ENCODE results near the gene C11orf58.

C11orf58 gene

DNA sequence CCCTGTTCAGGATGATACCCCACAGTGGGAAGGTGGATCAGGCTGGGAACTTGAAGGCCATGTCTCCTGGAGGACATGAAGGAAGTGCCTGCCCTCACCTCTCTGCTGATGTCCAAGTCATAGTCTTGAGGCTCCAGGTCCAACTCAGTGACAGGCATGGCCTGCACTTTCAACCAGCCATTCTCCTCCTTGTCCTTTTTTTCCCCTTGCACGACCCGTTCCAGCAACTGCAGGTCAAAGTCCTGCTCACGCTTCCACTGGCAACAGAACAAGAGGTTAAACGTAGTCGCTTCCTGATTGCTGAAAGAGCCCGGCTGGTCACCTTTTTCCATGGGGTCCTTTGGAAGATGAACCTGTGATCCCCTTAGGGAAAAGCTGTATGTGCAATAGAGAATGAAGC is 47.7 kb downstream of the C11orf58 start:
- DNase-seq = no peak

DNA sequence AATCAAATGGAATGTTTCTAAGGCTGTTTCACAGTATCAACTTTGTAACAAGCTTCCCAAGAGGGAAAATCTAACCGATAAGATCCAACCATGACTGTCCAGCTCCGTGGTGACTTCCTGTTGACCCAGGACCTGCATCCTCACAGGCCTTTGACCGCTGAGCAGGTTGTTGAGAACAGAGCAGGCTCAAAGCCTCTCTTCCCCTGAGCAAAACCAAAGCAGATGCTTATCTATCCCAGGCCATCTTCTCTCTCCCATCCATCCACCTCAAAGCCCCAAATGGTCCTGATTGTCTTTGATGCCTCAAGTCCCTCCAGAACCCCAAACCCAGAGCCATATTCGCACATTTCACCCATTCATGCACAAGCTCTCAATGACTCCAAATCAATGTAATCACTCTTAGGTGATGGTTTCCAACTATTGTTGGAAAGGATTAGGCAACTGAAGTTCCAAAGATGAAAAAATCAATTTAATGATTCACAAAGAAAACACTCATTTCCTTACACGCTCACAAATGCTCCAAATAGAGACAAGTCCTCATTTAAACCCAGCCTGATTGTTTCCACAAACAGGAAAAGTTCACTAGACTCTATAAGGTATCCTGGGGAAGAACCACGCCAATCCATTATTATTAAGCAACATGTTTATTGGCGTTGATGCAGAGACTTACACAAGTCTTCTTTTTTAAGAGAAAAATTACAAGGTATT is 48.7 kb downstream of the C11orf58 start:
- no peak for DNase-seq

DNA sequence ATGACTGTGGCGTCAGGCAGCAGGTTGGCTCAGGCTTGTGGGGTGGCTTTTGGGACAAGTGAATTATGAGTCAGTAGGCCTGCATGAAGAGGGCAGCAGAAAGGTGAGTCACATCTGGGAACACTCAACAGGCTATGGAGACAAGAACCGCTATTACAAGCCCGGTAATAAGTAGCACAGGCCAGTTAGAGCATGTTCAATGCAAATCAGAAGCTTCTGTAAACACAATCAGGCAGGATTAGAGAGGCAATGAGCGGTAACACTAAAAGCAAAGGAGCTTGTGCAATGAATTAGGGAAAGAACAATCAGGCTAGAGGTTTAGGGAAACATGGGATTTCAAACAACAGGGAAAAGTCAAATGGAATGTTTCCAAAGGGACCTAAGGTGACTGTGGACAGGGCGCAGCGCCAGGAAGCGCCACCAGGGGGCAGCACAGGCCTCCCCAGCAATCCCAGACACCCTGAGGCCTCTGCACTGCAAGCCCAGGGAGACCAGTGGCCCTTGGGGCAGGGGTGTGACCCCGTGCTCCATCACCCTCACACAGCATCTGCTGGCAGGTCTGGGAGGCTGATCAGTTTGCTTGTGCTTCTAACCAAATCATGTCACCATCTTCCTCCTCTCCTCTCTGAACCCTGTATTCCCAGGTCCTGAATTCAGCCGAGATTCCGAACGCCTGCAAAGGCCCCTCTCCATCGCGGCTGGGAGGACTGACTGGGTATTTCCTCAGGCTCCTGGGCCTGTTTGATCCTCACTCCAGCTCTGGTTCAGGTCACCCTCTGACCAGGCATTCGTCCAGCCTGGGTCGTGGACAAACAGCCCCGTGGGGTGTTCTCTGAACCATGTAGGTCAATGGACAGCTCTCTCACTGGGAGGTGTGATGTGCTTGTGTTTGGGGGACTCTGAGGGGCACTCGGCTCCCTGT is 50.0 kb downstream of the C11orf58 start:
- peak in 4 of 6 experiments; percentile 14 to 38 (median 19) for DNase-seq

GRCh38 chr11:16789063-16789420 is 50.6 kb downstream of the C11orf58 start:
- no peak for DNase-seq

- DNase-seq = no peak
Measured at GRCh38 chr11:16789560-16790485, 51.4 kb downstream of the C11orf58 start.

GRCh38 chr11:16790486-16791190 is 52.2 kb downstream of the C11orf58 start:
- no peak for DNase-seq

GRCh38 chr11:16791191-16791961 is 52.9 kb downstream of the C11orf58 start:
- no peak for DNase-seq

DNA sequence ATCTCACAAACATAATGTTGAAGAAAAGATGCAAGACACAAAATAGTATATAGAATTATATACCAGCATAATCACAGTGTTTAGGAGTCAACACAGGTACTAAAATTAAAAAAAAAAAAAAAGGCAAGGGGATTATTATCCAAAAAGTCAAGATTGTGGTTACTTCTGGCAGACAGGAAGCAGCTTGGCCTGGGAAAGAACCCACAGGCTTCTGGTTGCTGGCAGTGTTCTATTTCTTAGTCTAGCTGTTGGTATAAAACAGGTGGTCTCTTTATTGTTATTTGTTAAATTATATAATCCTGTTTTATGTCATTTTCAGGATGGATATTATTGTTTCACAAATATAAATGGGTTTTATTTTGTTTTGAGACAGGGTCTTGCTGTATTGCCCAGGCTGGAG is 54.0 kb downstream of the C11orf58 start:
- DNase-seq = no peak

DNA sequence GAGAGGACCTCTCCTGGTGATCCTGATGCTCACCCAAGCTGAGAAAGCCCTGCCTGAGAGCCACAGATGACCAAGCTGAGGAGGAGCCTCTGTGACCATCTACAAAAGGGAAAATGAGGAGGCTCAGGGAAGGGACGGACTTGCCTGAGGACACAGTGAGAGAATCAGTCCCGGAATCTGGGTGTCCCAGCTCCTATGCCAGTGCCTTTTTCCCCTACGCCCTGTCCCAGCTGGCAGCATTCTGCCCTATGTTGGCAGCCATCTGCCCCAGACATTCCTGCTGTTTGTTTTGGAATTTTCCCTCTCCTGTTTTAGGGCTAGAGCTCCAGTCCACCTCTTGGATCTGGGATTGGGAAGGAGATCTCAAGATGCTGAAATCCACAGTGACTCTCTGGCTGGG is 54.6 kb downstream of the C11orf58 start:
- no peak for DNase-seq

DNA sequence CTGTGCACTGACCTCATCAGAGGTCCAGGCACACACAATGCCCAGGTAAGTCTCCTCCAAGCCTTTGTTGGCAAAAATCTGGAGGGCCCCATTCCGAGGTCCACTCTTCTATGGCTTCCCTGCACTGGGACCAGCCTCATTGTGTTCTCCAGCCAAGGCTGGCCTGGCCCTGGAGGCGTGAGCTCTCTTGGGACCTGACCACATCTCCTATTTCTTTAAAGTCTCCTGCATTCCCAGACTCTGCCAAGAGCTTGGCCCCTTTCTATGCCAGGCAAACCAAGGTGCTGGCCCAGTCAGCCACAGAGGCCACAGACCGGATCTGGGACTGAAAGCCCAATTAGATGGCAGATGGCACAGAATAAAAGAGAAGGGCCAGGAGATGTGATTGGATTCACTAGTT is 55.1 kb downstream of the C11orf58 start:
- no peak for DNase-seq

DNA sequence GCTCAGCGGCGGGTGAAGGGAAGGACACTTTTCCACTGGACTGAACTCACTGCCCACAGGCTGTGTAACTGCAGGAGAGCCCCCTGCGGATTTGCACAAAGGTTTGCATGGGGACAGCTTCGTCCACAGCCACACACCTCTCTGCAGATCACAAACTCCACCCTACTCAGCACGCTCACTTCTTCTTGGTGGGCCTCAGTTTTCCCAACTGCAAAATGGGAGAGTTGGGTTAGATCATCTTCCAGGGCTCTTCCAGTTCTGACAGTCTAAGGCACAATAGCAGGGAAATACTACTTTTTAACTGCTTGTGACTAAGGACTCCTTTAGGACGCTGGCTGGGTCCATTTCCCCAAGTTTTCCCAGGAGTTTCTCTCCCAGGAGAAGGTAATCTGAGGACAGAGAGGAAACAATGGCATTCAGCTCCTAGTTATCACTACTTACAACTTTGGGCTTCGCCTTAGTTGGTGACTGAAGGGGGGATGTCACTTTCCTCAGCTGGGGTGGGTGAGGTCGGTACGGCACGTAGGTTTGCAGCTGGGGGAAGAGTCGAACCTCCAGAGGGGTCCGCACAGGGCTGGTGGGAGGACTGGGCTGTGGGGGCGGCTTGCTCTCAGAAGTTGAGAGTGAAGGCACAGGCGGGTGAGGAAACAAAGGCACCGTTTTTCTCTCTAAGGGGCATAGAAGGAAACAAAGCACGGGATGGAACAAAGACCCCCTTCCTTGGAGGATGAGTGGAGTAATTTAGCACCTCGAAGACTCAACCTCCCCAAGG is 55.8 kb downstream of the C11orf58 start:
- DNase-seq = no peak

- DNase-seq = no peak
Measured at GRCh38 chr11:16795146-16795545, 56.7 kb downstream of the C11orf58 start.

GRCh38 chr11:16796311-16796710 is 57.9 kb downstream of the C11orf58 start:
- DNase-seq = no peak

DNA sequence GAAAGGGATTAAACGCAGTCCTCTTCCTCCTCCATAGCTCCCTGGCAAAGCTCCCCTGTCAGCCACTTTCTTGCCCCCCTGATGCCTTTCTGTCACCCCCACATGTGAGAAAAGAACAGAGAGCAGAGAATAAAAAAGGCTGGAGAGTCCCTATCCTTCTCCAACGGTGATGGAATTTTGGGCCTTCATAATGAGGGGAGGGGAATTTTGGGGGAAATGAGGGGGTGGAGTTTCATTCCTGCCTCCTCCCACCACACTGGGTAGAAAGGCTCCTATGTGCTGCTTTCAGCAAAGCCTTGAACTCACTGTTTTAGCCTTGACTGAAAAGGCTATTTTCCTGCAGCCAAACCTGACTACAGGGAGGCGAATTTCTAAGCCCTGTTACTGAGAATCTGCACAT is 59.3 kb downstream of the C11orf58 start:
- DNase-seq = no peak

- no peak for DNase-seq
Measured at GRCh38 chr11:16799221-16799620, 60.8 kb downstream of the C11orf58 start.

DNA sequence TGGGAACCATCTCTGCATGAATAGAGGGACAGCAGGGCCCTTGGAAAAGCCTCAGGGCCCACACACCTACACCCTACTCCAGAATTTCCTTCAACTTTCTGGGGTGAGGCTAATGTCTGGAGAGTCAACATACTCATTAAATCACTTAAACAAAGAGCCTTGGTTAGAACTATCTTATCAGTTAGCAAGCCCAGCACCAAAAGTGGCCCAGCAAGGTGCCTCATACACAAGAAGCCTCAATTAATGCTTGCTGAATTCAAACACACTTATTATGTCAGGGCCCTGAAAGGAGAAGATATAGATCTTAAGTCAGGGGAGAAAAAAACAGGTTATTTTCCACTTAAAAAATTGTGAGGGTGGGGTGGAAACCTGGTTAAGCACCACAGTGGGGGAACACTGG is 61.4 kb downstream of the C11orf58 start:
- no peak for DNase-seq

- no peak for DNase-seq
Measured at GRCh38 chr11:16800382-16800781, 61.9 kb downstream of the C11orf58 start.

GRCh38 chr11:16801288-16801980 is 63.0 kb downstream of the C11orf58 start:
- DNase-seq = no peak

DNA sequence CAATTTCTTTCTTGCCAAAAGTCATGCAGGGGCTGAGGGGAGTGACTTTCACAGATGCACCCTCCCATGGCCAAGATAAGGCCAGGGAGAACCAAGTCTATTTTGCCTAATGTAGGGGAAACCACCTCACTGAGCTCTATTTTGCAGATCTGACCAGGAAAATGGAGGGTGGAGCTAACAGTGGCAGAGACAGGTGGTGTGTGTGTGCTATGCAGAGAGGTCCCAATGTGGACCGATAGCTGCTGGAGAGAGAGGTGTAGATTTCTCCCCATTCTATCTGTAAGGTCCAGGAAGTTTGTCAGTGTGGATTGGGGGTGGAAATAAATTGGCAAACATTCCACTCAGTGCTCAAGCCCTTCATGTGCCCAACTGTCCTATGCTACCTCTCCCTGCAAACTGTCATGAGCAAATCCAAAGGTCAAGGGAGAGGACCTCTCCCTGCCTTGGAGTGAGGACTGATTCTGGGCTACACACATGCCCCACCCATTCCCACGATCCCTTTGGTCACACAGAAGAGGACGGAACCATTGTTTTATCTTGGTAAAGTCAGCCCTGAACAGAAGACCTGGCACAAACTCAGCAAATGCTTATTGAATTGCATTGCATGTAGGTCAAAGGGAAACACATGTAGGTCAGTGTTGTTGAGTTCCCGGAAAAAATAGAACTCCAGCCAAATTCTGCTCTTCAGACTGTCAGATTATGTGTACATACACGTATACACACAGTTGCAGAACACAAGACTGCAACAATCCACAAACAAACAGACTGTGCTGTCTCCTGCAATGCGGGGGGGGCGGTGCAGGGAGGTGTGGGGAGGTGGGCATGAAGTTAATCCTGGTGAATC is 65.9 kb downstream of the C11orf58 start:
- DNase-seq = no peak
